HG03378 (cell line): ENCODE data around the gene CYTH2.
A peak's percentile ranks its signal among the peaks of the same experiment; 100 is the strongest.

ENCODE experiments used
- ATAC-seq: cut with Tn5 transposase; IDR thresholded peaks from one replicate; pipeline ENCODE4 v1.9.1; 2021; ENCODE audit warnings: mild to moderate bottlenecking, moderate library complexity; ENCODE audit not compliant: unreplicated experiment

The CYTH2 gene

GRCh38 chr19:48469289-48469881 lies at the start of gene CYTH2:
TSS of gene CYTH2 (plus strand) at chr19:48469369. CDS start at chr19:48469508, 139 bp downstream.
- no peak for ATAC-seq

- ATAC-seq = no peak
Measured at GRCh38 chr19:48421548-48421947, 47.6 kb upstream of the CYTH2 start.

GRCh38 chr19:48424694-48425219 lies 44.4 kb upstream of the CYTH2 start:
- no peak for ATAC-seq

- ATAC-seq = no peak
Measured at GRCh38 chr19:48428670-48429069, 40.5 kb upstream of the CYTH2 start.

GRCh38 chr19:48433337-48433736 lies 35.8 kb upstream of the CYTH2 start:
- no peak for ATAC-seq

- no peak for ATAC-seq
Measured at GRCh38 chr19:48436586-48436985, 32.6 kb upstream of the CYTH2 start.

GRCh38 chr19:48441360-48442050 lies 27.7 kb upstream of the CYTH2 start:
- no peak for ATAC-seq

GRCh38 chr19:48442116-48443035 lies 26.8 kb upstream of the CYTH2 start:
- no peak for ATAC-seq

- no peak for ATAC-seq
Measured at GRCh38 chr19:48443256-48443655, 25.9 kb upstream of the CYTH2 start.

- ATAC-seq = no peak
Measured at GRCh38 chr19:48443731-48444128, 25.4 kb upstream of the CYTH2 start.

- no peak for ATAC-seq
Measured at GRCh38 chr19:48444129-48444935, 24.8 kb upstream of the CYTH2 start.

- ATAC-seq = no peak
Measured at GRCh38 chr19:48444936-48445200, 24.3 kb upstream of the CYTH2 start.

- ATAC-seq = peak; percentile 36
Measured at GRCh38 chr19:48445256-48445605, 23.9 kb upstream of the CYTH2 start.

- ATAC-seq = peak; percentile 77
Measured at GRCh38 chr19:48445606-48446481, 23.3 kb upstream of the CYTH2 start, which contains the start of gene GRWD1. TSS of gene GRWD1 (plus strand) at chr19:48445983. CDS start at chr19:48446006, 23 bp downstream.

GRCh38 chr19:48446579-48446978 lies 22.6 kb upstream of the CYTH2 start:
- no peak for ATAC-seq

- no peak for ATAC-seq
Measured at GRCh38 chr19:48448563-48448962, 20.6 kb upstream of the CYTH2 start.

GRCh38 chr19:48450441-48450840 lies 18.7 kb upstream of the CYTH2 start:
- no peak for ATAC-seq

- no peak for ATAC-seq
Measured at GRCh38 chr19:48450863-48451262, 18.3 kb upstream of the CYTH2 start.

- no peak for ATAC-seq
Measured at GRCh38 chr19:48451624-48452023, 17.5 kb upstream of the CYTH2 start.
